Kidney epithelial cell (primary cell): ENCODE measurements around the gene AP3B1. TPM values are rescaled to one million over a fixed set of nuclear protein-coding genes. Genes with fewer than 3 reads are reported as not detected.

Source experiments
- DNase-seq: peaks from one replicate; pipeline ENCODE4 v3.0.0-alpha.2; 2010; ENCODE audit warnings: low read depth
- H3K27me3 ChIP-seq: 2 replicates; pipeline ENCODE4 v1.6.0; 2011; ENCODE audit warnings: low read length; ENCODE audit not compliant: control insufficient read depth, insufficient read depth
- H3K36me3 ChIP-seq: 2 replicates; pipeline ENCODE4 v1.5.1; 2011; ENCODE audit warnings: low read length; ENCODE audit not compliant: control insufficient read depth, insufficient read depth
- H3K4me3 ChIP-seq: 2 replicates; pipeline ENCODE4 v1.5.1; 2011; ENCODE audit warnings: low read depth, mild to moderate bottlenecking, control low read depth, low read length
- total RNA-seq: library from RNA; depleted of rRNA; stranded (reverse); fragments of >200 nt; gene quantifications from 2 replicates; pipeline ENCODE4 v1.2.3, GENCODE V29; 2015
- TF ChIP-seq, protein P1 (sequence below): IDR thresholded peaks from 2 replicates; pipeline ENCODE4 v1.5.1; 2011; ENCODE audit warnings: mild to moderate bottlenecking, moderate library complexity, low read length, control low read depth, inconsistent platforms; ENCODE audit not compliant: insufficient read depth, poor library complexity, severe bottlenecking

The AP3B1 gene
- total RNA-seq, 1 donor from 2014 or later = 36.4 TPM

DNA sequence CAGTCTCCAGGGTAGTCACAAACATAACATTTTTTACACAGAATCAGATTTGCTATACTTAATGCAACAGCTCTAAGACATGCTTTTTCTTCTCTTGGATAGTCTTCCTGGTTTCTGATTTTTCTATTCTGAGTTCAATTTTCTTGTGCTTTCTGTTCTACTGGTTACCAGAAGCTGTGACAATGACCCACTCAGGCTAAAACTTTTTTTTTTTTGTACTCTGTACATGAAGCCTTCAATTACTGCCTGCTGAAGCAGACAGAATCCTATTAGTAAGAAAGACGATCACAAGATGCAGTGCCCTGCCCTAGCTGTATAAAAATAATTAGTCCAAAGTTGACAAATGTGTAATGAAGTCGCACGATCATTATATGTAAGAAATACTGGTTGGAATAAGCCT lies 287.3 kb downstream of the AP3B1 start:
- Histone ChIP-seq H3K4me3 (no peak overlapping the region), H3K36me3 (no peaks in the 10 kb centered on the region), H3K27me3 (no peaks in the 10 kb centered on the region)
- DNase-seq = no peak
- TF ChIP-seq, protein P1, sequence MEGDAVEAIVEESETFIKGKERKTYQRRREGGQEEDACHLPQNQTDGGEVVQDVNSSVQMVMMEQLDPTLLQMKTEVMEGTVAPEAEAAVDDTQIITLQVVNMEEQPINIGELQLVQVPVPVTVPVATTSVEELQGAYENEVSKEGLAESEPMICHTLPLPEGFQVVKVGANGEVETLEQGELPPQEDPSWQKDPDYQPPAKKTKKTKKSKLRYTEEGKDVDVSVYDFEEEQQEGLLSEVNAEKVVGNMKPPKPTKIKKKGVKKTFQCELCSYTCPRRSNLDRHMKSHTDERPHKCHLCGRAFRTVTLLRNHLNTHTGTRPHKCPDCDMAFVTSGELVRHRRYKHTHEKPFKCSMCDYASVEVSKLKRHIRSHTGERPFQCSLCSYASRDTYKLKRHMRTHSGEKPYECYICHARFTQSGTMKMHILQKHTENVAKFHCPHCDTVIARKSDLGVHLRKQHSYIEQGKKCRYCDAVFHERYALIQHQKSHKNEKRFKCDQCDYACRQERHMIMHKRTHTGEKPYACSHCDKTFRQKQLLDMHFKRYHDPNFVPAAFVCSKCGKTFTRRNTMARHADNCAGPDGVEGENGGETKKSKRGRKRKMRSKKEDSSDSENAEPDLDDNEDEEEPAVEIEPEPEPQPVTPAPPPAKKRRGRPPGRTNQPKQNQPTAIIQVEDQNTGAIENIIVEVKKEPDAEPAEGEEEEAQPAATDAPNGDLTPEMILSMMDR = no peak

DNA sequence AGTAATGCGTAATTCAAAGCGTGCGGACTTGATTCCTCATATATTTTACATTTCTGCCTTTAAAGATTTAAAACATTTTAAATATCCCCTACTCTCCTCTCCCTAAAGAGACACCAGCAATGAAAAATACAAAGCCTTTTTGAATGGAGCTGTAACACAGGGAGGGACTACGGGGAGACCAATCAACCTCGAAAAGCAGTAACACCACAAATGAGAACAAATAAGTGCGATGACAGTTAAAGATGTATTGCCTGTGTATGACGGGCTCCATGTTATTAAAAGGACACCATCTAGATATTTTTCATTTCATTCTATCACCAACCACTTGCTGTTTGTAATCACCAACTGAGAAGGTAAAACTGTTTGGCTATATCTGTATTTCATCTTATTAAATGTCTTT lies 288.0 kb downstream of the AP3B1 start:
- no peaks in the 10 kb centered on the region for H3K36me3 ChIP-seq
- DNase-seq = no peak
- no peaks in the 10 kb centered on the region for H3K27me3 ChIP-seq
- no peak overlapping the region for H3K4me3 ChIP-seq
- TF ChIP-seq, protein P1 = no peak

DNA sequence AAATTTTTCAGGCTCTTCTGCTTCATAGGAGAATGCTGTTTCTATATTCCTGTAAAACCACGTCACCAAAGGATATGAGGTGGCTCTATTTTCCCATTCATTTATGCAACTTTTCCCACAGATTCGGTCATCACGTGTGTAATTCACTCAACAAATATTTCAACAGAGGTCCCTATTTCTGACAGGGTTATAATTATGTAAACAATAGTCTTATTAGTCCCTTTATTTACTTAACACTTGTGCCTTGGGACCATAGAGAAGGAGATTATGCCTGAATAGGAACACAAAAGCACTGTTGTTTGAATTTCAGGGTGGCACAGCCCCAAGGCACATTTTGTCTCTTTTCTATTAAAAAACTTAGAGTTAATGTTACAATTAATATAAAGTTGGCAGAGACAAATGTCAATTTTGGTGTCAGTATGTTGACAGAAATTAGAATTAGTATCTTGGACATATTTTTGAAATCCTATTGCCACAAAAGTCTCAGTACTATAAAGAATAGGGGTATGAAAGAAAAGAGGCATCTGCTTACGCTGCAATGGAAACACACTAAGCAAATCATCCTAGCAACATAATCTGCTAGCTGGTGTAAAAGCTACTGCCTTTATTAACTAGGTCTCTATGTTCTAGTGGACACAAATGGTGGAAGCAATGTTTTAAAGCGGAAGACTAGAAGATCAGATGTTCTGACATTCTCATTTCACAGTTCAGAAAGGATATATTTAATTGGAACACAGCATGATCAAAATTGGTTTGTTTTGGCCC lies 289.3 kb downstream of the AP3B1 start:
- DNase-seq = no peak
- TF ChIP-seq, protein P1 = no peak

DNA sequence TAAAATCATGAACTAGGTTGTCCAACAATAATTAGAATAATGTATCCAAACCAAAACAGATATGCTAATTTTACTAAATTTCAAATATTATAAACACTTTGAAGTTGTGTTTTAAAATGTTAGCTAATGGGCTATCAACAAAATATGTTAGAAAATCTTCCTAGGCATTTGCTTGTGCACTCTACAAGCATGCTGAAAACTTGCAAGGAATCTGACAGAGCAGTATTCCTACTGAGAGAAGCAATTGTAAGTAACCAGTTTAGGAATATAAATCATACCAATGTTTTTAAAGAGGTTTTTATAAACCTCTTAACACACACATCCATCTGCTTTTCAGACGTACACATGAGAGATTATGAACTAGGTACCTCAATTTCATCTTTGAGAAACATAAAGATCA lies 289.9 kb downstream of the AP3B1 start:
- no peak overlapping the region for H3K4me3 ChIP-seq
- no peak for DNase-seq
- no peaks in the 10 kb centered on the region for H3K36me3 ChIP-seq
- H3K27me3 ChIP-seq = no peaks in the 10 kb centered on the region
- TF ChIP-seq, protein P1 = no peak

More for the DNA sequence above, 289.3 kb downstream of the AP3B1 start:
- H3K27me3 ChIP-seq = no peaks in the 10 kb centered on the region
- no peak overlapping the region for H3K4me3 ChIP-seq
- no peaks in the 10 kb centered on the region for H3K36me3 ChIP-seq

DNA sequence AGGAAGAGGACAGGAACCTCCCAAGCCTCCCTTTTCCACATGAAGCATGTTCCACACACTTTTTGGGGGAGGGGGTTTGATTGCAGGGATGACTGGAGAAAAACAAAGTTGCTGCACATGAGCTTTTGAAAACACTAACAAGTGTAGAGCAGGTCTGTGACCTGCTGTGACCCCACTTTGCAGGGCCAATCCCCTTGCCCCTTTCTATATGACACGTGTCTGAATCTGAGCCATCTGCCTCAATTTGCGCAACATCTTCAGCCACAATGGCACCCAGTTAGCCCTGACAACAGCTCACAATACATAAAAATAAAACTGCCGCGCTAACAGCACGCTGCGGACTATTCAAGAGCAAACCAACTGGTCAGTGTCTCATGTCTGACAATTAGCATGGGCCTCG lies 290.6 kb downstream of the AP3B1 start:
- TF ChIP-seq, protein P1 = no peak
- Histone ChIP-seq H3K27me3 (no peaks in the 10 kb centered on the region), H3K36me3 (no peaks in the 10 kb centered on the region), H3K4me3 (no peak overlapping the region)
- DNase-seq = no peak

DNA sequence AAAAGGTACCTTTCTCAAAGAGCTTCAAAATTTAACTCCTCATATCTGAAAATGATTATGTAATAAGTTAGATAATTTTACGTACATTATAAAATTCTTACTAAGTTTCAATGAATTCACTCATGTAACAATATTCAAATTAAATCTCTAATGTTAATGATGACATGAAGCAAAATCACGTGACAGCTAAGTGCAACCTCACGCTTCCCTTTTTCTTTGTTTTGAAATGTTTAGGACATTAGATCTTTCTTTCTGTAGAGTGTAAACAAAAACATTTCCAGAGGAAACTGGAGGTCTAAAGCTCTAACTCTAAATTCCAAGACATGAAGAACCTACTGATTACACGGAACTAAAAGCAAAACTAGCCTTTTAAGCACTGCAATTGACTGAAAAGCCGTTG lies 291.0 kb downstream of the AP3B1 start:
- TF ChIP-seq, protein P1 = no peak
- Histone ChIP-seq H3K27me3 (no peaks in the 10 kb centered on the region), H3K4me3 (no peak overlapping the region), H3K36me3 (no peaks in the 10 kb centered on the region)
- no peak for DNase-seq
